ENCODE results near the gene FMN2. TPM values are rescaled to one million over a fixed set of nuclear protein-coding genes. Genes with fewer than 3 reads are reported as not detected.

FMN2 gene
- total RNA-seq, 2 experiments from 2014 or later, result not detected

- no peaks in the 10 kb centered on the region for H3K27me3 Mint-ChIP-seq
- H3K27ac Mint-ChIP-seq, result no peak overlapping the region
- H3K36me3 Mint-ChIP-seq (ENCODE audit: low read depth), result no peaks in the 10 kb centered on the region
- ChIA-PET POLR2A (no interaction called here), CTCF (no interaction called here)
- no peaks in the 10 kb centered on the region for H3K9me3 Mint-ChIP-seq
- DNase-seq, result no peak
- H3K4me3 Mint-ChIP-seq, result no peak overlapping the region
- no peaks in the 10 kb centered on the region for H3K4me1 Mint-ChIP-seq
These were observed 250.6 kb downstream of the FMN2 start for GRCh38 chr1:240342251-240342625.

- Mint-ChIP-seq H3K4me3 (no peak overlapping the region), H3K4me1 (no peaks in the 10 kb centered on the region), H3K27ac (no peak overlapping the region), H3K36me3 (ENCODE audit: low read depth) (no peaks in the 10 kb centered on the region), H3K27me3 (no peaks in the 10 kb centered on the region), H3K9me3 (no peaks in the 10 kb centered on the region)
- ChIA-PET POLR2A (no interaction called here), CTCF (no interaction called here)
- DNase-seq, result no peak
These were observed 251.4 kb downstream of the FMN2 start for GRCh38 chr1:240343045-240343444.

DNA sequence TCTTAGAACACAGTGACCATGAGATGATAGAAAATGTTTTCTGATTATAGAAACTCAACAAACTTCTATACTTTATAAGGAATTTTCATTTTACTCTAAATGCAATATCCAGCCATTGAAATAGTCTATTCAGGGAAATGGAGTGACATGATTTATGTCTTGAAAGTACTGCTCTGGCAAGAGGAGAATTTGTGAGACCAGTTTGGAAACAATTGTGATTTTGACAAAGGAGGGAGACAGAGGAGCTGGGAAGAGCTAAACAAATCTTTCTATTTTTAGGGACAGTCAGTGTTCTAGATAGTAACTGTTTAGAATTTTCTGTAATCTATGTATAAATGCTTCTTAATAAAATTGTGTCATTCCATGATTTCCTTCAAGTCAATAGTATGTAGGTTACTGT lies 252.3 kb downstream of the FMN2 start:
- no peak overlapping the region for H3K27ac Mint-ChIP-seq
- POLR2A ChIA-PET, result no interaction called here
- H3K4me3 Mint-ChIP-seq, result no peak overlapping the region
- no peak for DNase-seq
- H3K36me3 Mint-ChIP-seq (ENCODE audit: low read depth), result no peaks in the 10 kb centered on the region
- no peaks in the 10 kb centered on the region for H3K27me3 Mint-ChIP-seq
- H3K9me3 Mint-ChIP-seq, result no peaks in the 10 kb centered on the region
- CTCF ChIA-PET, result no interaction called here
- no peaks in the 10 kb centered on the region for H3K4me1 Mint-ChIP-seq

DNA sequence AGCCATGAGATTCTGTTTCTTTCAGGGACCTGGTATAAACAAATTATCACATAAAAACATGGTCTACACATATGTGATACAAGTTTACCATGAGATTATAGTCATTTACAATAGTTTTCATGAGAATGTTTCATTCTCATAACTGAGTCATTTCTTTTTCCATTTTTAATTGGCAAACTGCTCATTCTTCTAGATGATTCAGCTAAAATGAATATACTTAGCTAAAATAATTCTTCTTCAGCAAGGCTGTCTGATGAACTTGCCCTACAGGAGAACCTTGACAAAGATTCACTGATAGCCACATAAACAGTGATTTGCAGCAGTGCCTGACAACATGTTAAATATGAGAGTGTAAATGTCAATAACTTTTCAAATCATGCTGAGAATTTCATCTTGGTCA lies 253.2 kb downstream of the FMN2 start:
- H3K4me1 Mint-ChIP-seq, result no peaks in the 10 kb centered on the region
- H3K36me3 Mint-ChIP-seq (ENCODE audit: low read depth), result no peaks in the 10 kb centered on the region
- no peak overlapping the region for H3K27ac Mint-ChIP-seq
- H3K27me3 Mint-ChIP-seq, result no peaks in the 10 kb centered on the region
- no peak overlapping the region for H3K4me3 Mint-ChIP-seq
- CTCF ChIA-PET, result no interaction called here
- POLR2A ChIA-PET, result no interaction called here
- no peak for DNase-seq
- no peaks in the 10 kb centered on the region for H3K9me3 Mint-ChIP-seq

GRCh38 chr1:240349695-240350094 lies 258.0 kb downstream of the FMN2 start:
- Mint-ChIP-seq H3K4me1 (no peaks in the 10 kb centered on the region), H3K36me3 (ENCODE audit: low read depth) (no peaks in the 10 kb centered on the region), H3K27me3 (no peaks in the 10 kb centered on the region), H3K4me3 (no peak overlapping the region), H3K9me3 (no peaks in the 10 kb centered on the region), H3K27ac (no peak overlapping the region)
- ChIA-PET POLR2A (no interaction called here), CTCF (no interaction called here)
- no peak for DNase-seq

DNA sequence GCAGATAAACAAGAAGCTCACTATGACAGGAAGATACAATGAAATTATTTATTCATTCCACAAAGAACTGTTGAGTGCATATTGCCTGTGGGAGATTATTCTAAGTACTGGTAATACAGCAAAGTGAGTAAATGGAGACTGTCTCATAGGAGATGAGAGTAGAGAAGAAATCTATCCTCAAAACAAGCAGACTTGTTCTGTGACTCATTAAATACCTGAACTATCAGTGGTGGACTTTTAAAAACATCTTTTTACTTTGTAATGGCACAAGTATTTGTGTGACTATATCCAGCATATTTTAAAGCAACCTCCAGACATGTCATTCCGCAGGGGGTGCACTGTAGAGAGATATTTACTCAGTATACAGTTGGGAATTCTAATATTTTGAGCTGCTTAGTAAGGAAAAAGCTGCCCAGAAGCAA lies 259.2 kb downstream of the FMN2 start:
- Mint-ChIP-seq H3K36me3 (ENCODE audit: low read depth) (no peaks in the 10 kb centered on the region), H3K27me3 (no peaks in the 10 kb centered on the region), H3K9me3 (no peaks in the 10 kb centered on the region), H3K4me3 (no peak overlapping the region), H3K4me1 (no peaks in the 10 kb centered on the region), H3K27ac (no peak overlapping the region)
- DNase-seq, result no peak
- ChIA-PET CTCF (no interaction called here), POLR2A (no interaction called here)

DNA sequence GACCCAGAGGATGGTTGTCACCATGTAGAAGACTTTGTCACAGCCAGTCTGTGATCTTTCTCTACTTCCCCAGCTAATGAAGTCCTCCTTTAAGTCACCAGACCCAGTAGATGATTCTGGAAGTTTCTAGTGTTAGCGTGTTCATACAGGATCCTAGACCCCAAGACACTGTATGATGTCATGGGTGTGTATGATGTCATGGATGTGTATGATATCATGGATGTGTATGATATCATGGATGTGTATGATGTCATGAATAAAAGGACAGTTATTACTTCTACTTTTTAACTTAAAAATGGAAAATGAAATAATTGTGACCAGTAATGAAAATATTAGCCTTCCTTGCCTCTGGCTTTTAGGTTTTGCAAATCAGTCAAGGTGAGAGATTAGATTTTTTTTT lies 260.0 kb downstream of the FMN2 start:
- no peak overlapping the region for H3K27ac Mint-ChIP-seq
- CTCF ChIA-PET, result no interaction called here
- H3K4me1 Mint-ChIP-seq, result no peaks in the 10 kb centered on the region
- H3K4me3 Mint-ChIP-seq, result no peak overlapping the region
- POLR2A ChIA-PET, result no interaction called here
- H3K9me3 Mint-ChIP-seq, result no peaks in the 10 kb centered on the region
- no peaks in the 10 kb centered on the region for H3K27me3 Mint-ChIP-seq
- no peak for DNase-seq
- no peaks in the 10 kb centered on the region for H3K36me3 Mint-ChIP-seq (ENCODE audit: low read depth)

GRCh38 chr1:240352769-240353168 lies 261.1 kb downstream of the FMN2 start:
- Mint-ChIP-seq H3K4me1 (no peaks in the 10 kb centered on the region), H3K4me3 (no peak overlapping the region), H3K27me3 (no peaks in the 10 kb centered on the region), H3K36me3 (ENCODE audit: low read depth) (no peaks in the 10 kb centered on the region), H3K27ac (peak overlapping the region; percentile 52), H3K9me3 (no peaks in the 10 kb centered on the region)
- CTCF ChIA-PET, result no interaction called here
- POLR2A ChIA-PET, result no interaction called here
- no peak for DNase-seq

DNA sequence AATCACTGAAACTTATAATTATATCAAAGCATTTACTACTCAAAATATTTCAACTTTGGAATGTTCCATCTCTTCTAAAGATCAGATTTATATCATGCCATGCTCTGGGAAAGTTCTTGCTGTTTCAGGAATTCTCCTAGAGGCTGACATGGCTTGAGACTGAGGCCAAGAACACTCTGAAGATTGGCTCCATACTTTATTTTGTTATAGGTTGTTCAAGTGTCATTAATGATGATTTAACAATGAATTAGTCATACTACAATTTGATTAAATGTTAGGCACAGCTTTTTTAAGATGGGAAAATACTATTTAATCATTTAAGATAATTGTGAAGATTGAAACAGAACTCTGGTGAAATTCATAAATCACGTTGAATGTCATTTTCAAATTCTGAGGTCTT lies 264.9 kb downstream of the FMN2 start:
- H3K4me1 Mint-ChIP-seq, result no peaks in the 10 kb centered on the region
- H3K27me3 Mint-ChIP-seq, result no peaks in the 10 kb centered on the region
- no peak for DNase-seq
- ChIA-PET CTCF (no interaction called here), POLR2A (no interaction called here)
- H3K9me3 Mint-ChIP-seq, result peaks cover 9% of the 10 kb centered on the region
- H3K27ac Mint-ChIP-seq, result no peak overlapping the region
- no peaks in the 10 kb centered on the region for H3K36me3 Mint-ChIP-seq (ENCODE audit: low read depth)
- H3K4me3 Mint-ChIP-seq, result no peak overlapping the region

DNA sequence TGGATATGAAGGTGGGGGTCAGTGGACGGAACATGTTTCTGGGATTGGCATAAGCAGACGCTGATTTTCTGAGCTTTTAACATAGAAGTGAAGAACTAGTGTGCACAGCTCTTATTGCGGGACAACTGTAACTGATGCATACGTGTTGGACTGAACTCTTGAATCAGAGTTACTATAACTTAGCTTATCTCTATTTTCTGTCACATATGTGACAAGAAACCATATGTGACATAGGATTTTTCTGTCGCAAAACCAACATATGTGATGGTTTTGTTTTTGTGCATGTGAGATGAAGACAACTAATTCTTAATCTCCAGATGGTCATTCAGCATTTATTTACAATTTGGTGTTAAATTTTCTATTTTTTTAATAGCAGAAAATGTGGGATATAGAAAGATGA lies 270.4 kb downstream of the FMN2 start:
- CTCF ChIA-PET, result no interaction called here
- H3K27me3 Mint-ChIP-seq, result no peaks in the 10 kb centered on the region
- H3K27ac Mint-ChIP-seq, result no peak overlapping the region
- H3K4me3 Mint-ChIP-seq, result no peak overlapping the region
- POLR2A ChIA-PET, result no interaction called here
- H3K9me3 Mint-ChIP-seq, result peaks cover 9% of the 10 kb centered on the region
- H3K36me3 Mint-ChIP-seq (ENCODE audit: low read depth), result no peaks in the 10 kb centered on the region
- DNase-seq, result no peak
- no peaks in the 10 kb centered on the region for H3K4me1 Mint-ChIP-seq

DNA sequence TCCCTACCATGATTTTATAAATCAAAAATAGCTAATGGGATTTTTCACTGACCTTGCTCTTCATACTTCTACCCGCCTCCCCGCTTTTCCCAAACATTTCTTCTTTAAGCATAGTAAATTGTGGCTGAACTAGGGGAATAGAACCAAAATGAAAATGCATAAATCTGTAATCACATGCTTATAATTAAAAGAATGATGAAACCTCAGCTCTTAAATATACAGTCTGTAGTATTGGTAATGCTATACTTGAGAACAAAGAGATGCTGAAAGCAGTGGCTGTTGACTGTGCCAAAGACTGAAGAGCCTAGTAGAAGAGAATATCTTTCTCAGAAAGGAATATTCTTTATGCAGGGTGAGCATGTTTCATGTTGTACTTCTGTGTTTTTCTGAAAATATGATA lies 271.1 kb downstream of the FMN2 start:
- CTCF ChIA-PET, result no interaction called here

DNA sequence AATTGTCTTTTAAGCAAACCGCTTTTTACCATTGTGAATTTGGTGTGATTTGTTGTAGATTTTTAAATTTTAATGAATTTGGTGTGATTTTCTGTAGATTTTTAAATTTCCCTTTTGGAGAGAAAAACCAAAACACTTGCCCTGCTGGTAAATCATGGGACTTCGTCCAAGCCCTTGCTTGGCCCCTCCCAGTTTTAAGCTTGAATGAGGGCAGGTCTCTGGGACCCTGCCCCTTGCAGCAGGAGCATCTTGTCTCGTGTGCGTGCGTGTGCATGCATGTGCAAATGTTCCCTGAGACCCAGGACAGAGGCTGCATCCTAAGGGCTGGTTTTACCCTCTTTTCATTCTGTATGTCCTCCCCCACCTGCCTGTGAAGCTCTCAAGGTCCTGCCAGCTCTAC lies 271.6 kb downstream of the FMN2 start:
- Mint-ChIP-seq H3K27ac (no peak overlapping the region), H3K4me3 (no peak overlapping the region), H3K27me3 (no peaks in the 10 kb centered on the region), H3K36me3 (ENCODE audit: low read depth) (no peaks in the 10 kb centered on the region), H3K9me3 (peaks cover 9% of the 10 kb centered on the region), H3K4me1 (no peaks in the 10 kb centered on the region)
- POLR2A ChIA-PET, result no interaction called here
- no peak for DNase-seq
- CTCF ChIA-PET, result no interaction called here

More for the DNA sequence above, 271.1 kb downstream of the FMN2 start:
- Mint-ChIP-seq H3K4me3 (no peak overlapping the region), H3K27ac (no peak overlapping the region), H3K4me1 (no peaks in the 10 kb centered on the region), H3K36me3 (ENCODE audit: low read depth) (no peaks in the 10 kb centered on the region), H3K9me3 (peaks cover 9% of the 10 kb centered on the region), H3K27me3 (no peaks in the 10 kb centered on the region)
- DNase-seq, result no peak
- POLR2A ChIA-PET, result no interaction called here

GRCh38 chr1:240363914-240364313 lies 272.2 kb downstream of the FMN2 start:
- Mint-ChIP-seq H3K9me3 (peaks cover 9% of the 10 kb centered on the region), H3K36me3 (ENCODE audit: low read depth) (no peaks in the 10 kb centered on the region), H3K27ac (no peak overlapping the region), H3K27me3 (no peaks in the 10 kb centered on the region), H3K4me3 (no peak overlapping the region), H3K4me1 (no peaks in the 10 kb centered on the region)
- ChIA-PET POLR2A (no interaction called here), CTCF (no interaction called here)
- no peak for DNase-seq

GRCh38 chr1:240366636-240367035 lies 275.0 kb downstream of the FMN2 start:
- Mint-ChIP-seq H3K4me3 (no peak overlapping the region), H3K27me3 (no peaks in the 10 kb centered on the region), H3K36me3 (ENCODE audit: low read depth) (no peaks in the 10 kb centered on the region), H3K27ac (no peak overlapping the region), H3K9me3 (no peaks in the 10 kb centered on the region), H3K4me1 (no peaks in the 10 kb centered on the region)
- POLR2A ChIA-PET, result interaction anchor here (0.7 kb wide), 1 partner anchor 435 kb away, joined by 3 read pairs; no protein-coding TSS in a partner anchor
- CTCF ChIA-PET, result no interaction called here
- DNase-seq, result no peak

DNA sequence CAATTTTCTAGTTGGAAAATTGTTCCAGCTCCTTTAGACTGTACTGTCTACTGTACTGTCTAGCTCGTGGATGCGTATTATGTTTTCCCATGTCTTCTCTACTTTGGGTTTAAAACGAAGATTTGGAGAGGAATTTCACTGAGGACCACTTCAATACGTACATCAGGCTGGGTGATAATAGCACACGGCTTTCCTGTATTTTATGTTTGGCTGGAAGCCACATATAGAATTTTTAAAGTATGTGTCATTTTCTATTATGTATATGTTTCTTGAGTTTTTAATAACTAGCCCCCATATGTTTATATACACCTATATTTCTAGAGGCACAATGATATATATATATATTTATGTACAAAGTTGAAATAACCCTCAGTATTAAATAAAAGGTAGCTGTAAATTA lies 293.9 kb downstream of the FMN2 start:
- H3K27me3 Mint-ChIP-seq, result no peaks in the 10 kb centered on the region
- peaks cover 11% of the 10 kb centered on the region for H3K9me3 Mint-ChIP-seq
- H3K4me1 Mint-ChIP-seq, result no peaks in the 10 kb centered on the region
- ChIA-PET CTCF (no interaction called here), POLR2A (no interaction called here)
- no peak overlapping the region for H3K27ac Mint-ChIP-seq
- DNase-seq, result no peak
- H3K4me3 Mint-ChIP-seq, result no peak overlapping the region
- H3K36me3 Mint-ChIP-seq (ENCODE audit: low read depth), result no peaks in the 10 kb centered on the region

All from activated CD4-positive, alpha-beta T cell treated with anti-CD3 and anti-CD28 coated beads, Interleukin-2, amount 10 ng/mL, durations not matched to agents 7 days and 5 days (primary cell).